Fibroblast of peridontal ligament (primary cell): Measurements from ENCODE around the gene TRIM28.
"Not testable (repeated sequence)": the region's sequence is repeated elsewhere in the genome, so short reads cannot be mapped to it uniquely, and the experiment has no call there.

Experiments used
- DNase-seq: peaks from one replicate; pipeline ENCODE4 v3.0.0-alpha.2; 2010; ENCODE audit errors: extremely low read depth

TRIM28 gene

GRCh38 chr19:58577581-58577980 lies 33.7 kb downstream of the TRIM28 start:
- not testable (repeated sequence) for DNase-seq

- DNase-seq = no peak
These were observed 34.4 kb downstream of the TRIM28 start for GRCh38 chr19:58578012-58578925.

GRCh38 chr19:58579473-58580142 lies 35.7 kb downstream of the TRIM28 start:
- no peak for DNase-seq

- DNase-seq = peak; percentile 90
These were observed 37.6 kb downstream of the TRIM28 start for GRCh38 chr19:58581227-58582141.

GRCh38 chr19:58582985-58583384 lies 39.1 kb downstream of the TRIM28 start:
- DNase-seq = no peak

- DNase-seq = no peak
These were observed 40.9 kb downstream of the TRIM28 start for GRCh38 chr19:58584498-58585441.

GRCh38 chr19:58585442-58586132 lies 41.7 kb downstream of the TRIM28 start:
- DNase-seq = no peak

GRCh38 chr19:58586133-58586765 lies 42.4 kb downstream of the TRIM28 start:
- DNase-seq = no peak
